ENCODE measurements around the gene ZNF44.
A peak's percentile ranks its signal among the peaks of the same experiment; 100 is the strongest.
"Not testable (repeated sequence)": the region's sequence is repeated elsewhere in the genome, so short reads cannot be mapped to it uniquely, and the experiment has no call there.

Gene ZNF44

GRCh38 chr19:12294249-12295158, at the start of gene ZNF44:
Gene ZNF44, minus strand, starts transcription at chr19:12294883. Its CDS starts 189 bp downstream, at chr19:12294694.
- DNase-seq, result peak; percentile 98

DNA sequence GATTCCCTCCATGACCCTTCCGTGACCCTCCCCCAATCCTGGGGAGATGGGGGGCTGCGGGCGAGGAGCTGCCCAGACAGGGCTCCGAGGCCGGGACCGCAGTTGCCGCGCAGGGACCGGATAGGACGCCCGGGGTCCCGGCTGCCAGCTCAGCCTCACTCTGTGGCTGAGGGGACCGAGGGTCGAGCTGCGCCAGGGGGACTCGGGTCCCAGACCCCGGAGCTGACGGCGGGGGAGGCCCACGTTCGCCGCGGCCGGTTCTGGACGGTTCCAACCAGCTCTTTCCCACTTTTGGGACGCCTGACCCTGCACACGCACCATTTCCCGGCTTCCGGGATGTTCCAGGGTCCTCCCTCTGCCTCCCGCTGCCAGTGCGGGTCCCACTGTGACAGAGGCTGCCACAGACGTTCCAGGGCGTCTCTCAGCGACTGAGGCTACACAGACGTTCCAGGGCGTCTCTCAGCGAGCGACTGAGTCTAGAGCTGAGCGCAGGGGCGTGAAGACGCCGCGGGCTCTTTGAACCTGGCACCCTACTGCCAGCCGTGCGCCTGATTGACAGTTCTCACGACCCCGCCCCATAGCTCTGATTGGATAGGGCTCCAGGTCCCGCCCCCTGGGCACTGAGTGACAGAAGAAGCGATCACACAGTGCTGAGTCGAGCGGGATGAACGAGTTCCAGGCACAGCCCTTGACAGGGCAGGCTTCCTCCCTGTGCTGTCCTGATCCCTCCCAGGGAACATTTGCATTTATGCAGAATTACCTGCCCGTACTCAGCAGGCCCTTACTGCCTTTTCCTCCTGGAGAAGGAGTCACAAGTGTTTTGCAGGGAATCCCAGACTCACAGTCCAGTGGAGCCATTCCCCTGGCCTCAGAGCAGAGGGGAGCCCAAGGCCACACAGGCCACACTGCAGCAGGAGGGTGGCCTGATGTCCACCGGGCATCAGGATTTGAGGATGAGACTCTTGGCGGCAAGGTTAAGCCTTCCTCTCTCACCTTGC, 38.8 kb upstream of the ZNF44 start, which contains the start of gene ZNF563:
TSS of gene ZNF563 (minus strand) at position 472 of the 998 bp plus-strand sequence. CDS start at position 321, 151 bp downstream.
- peak; percentile 97 for DNase-seq

DNA sequence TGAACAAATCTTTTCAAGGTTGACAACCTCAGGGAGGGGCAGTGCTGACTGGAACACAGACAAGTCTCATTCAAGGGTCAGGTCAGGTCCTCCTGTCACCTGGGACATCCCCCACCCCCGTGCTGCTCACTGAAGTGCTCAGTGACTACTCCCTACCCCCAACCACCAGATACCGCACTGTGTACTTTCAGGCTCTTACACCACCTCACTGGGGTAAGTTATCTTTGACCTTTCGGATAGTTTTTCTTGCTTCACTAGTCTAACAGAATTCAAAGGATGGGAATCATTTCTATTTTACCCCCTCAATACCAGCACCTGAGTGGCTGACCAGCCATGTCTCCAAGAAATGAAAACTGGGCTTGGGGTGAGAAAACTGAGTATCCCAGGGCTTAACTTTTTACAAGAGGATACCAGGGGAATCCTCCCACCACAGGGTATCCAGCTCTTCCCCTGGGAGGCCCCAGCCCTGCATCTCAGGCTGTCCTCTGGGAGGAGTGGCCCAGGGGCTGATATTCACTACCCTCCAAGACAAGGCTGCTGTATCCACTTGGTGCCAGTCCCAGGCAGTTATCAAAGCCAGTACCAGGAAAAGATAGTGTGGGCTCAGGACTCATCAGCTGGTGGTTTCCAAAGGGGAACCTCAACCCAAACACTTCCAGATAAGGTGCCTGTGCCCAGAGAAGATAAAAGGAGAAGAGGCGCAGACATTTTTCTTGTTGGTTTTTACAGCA, 36.7 kb upstream of the ZNF44 start:
- DNase-seq, result peak; percentile 62

- DNase-seq, result no peak
These were observed 35.7 kb upstream of the ZNF44 start for GRCh38 chr19:12330340-12330739.

DNA sequence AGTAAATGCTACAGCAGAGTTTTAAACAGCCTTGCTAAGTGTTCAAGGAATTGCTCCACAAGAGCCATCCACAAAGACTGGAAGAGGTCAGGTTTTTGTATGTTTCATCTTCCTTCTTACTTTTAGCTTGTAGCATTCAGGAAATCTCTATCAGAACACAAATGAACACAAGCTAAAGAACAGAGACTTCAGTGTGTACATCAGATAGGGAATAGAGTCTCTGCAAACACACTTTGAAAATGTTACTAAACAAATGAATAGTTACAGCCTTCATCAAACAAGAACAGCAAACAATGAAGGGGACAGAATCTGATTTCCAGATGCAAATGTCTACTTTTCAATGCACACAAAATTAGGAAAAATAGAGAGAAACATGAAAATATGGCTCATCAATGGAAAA, 31.0 kb upstream of the ZNF44 start:
- DNase-seq, result no peak

GRCh38 chr19:12318782-12319413, 24.2 kb upstream of the ZNF44 start:
- no peak for DNase-seq

DNA sequence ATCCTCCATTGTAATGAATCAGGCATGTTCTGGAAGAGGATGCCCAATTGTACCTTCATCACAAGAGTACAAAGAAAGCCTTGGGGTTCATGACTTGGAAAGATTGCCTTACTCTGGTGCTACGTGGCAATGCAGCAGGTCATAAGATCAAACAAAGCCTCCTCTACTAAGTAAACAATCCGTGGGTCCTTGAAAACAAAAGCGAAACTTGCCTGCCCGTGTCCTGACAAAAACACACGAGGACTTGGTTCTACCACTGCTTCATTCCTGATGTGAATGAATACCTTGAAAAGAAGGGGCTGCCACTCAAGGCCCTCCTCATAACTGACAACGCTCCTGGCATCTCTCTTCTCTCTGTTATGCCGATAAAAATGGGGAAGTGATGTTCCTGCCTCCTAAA, 19.9 kb upstream of the ZNF44 start:
- no peak for DNase-seq

- DNase-seq, result not testable (repeated sequence)
These were observed 14.2 kb upstream of the ZNF44 start for GRCh38 chr19:12308891-12309290.

- no peak for DNase-seq
These were observed 508 bp upstream of the ZNF44 start for GRCh38 chr19:12295191-12295590.

DNA sequence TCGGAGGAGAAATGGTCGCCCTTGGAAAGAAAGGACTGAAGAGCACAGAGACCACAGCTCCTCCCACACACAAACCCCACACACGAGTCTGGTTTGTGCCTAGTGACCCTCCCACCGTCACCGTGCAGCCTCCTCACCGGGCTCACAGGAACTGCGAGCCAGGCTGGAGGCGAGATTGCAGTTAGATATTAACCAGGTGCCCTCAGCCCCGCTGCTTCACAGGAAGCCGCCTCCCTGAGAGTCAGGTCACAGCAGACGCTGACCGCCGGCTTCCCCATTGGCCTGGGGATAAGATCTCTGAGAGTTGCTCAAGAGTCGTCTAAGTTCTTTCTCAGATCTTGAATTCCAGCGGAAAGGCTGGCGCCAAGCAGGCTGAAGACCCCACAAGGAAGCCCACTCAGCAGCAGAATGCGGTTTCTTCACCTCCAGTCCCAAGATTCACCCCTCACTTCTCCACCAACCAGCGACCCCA, 870 bp downstream of the ZNF44 start:
- DNase-seq, result peak; percentile 73

- no peak for DNase-seq
These were observed 5.0 kb downstream of the ZNF44 start for GRCh38 chr19:12289790-12290065.

GRCh38 chr19:12287958-12288500, 6.7 kb downstream of the ZNF44 start:
- no peak for DNase-seq

DNA sequence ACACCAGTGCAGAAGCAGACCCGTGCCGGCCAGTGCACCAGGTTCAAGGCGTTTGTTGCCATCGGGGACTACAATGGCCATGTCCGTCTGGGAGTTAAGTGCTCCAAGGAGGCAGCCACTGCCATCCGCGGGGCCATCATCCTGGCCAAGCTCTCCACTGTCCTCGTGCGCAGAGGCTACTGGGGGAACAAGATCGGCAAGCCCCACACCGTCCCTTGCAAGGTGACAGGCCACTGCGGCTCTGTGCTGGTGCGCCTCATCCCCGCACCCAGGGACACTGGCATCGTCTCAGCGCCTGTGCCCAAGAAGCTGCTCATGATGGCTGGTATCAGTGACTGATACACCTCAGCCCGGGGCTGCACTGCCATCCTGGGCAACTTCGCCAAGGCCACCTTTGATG, 10.1 kb downstream of the ZNF44 start:
- no peak for DNase-seq

- no peak for DNase-seq
These were observed 10.5 kb downstream of the ZNF44 start for GRCh38 chr19:12284226-12284625.

DNA sequence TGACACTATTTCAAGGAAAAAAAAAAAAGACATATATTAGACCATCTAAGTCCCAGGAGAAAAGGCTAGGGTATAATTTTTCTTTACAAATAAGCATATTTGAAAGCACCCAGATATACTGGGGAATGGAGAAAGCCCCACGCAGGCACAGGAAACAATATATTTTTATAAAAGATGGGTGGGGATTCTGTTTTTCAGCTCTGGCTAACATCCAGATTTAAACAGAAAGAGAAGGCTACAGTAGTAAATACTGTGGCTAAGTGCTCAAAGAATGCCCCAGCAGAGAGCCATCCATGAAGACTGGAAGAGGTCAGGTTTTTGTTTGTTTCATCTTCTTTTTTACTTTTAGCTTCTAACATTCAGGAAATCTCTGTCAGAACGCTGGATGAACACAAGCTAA, 16.0 kb downstream of the ZNF44 start:
- no peak for DNase-seq

GRCh38 chr19:12272980-12273901, 21.4 kb downstream of the ZNF44 start:
- no peak for DNase-seq

- DNase-seq, result no peak
These were observed 22.3 kb downstream of the ZNF44 start for GRCh38 chr19:12272386-12272785.

- no peak for DNase-seq
These were observed 23.8 kb downstream of the ZNF44 start for GRCh38 chr19:12270854-12271253.

DNA sequence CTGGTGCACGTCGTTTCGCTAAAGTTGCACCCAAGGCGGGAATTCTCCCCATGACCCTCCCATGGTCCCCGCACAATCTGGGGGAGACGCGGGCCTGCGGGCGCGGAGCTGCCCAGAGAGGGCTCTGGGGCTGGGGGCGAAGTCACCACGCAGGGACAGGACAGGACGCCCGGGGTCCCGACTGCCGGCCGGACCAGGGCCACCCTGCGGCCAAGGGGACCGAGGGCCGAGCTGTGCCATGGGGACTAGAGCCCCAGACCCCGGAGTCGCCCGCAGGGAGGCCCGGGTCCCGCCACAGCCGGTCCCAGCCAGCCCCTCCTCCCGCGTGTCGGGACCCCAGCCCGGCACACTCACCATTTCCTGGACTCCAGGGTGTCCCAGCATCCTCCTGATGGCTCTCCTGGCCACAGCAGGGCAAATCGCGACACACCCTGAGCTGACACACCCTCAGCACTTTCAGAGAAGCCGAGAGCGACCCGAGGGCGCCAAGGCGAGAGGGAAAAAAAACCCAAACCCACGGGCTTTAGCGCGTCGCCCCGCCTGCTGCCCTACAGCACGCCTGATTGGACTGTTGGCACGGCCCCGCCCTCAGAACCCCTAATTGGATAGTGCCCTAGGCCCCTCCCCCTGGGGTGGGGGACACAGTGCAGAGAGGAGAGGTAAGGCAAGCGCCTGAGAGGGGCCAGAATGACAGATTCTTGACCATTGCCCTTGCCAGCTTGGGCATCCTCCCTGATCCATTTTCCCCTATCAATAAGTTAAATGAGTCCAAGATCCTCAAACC, 28.6 kb downstream of the ZNF44 start:
- no peak for DNase-seq

DNA sequence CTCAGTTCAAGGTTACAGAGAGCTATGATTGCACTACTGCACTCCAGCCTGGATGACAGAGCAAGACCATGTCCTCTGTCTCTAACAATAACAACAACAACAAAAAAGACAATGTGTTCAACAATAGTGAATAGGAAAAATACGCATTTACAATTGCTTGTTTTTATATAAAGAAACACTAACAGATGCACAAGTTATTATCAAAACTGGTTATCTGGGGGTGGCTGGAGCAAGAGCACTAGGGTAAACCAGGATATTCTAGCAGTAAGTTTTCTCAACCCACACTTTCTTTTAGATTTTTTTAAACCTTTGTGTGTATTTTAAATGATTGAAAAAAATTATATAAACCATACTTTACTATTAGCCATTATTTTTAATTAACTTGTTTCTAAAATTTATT, 33.1 kb downstream of the ZNF44 start:
- DNase-seq, result no peak
